ENCODE data around the gene RHOBTB1.
"Not testable (repeated sequence)": the region's sequence is repeated elsewhere in the genome, so short reads cannot be mapped to it uniquely, and the experiment has no call there.

Gene RHOBTB1, protein sequence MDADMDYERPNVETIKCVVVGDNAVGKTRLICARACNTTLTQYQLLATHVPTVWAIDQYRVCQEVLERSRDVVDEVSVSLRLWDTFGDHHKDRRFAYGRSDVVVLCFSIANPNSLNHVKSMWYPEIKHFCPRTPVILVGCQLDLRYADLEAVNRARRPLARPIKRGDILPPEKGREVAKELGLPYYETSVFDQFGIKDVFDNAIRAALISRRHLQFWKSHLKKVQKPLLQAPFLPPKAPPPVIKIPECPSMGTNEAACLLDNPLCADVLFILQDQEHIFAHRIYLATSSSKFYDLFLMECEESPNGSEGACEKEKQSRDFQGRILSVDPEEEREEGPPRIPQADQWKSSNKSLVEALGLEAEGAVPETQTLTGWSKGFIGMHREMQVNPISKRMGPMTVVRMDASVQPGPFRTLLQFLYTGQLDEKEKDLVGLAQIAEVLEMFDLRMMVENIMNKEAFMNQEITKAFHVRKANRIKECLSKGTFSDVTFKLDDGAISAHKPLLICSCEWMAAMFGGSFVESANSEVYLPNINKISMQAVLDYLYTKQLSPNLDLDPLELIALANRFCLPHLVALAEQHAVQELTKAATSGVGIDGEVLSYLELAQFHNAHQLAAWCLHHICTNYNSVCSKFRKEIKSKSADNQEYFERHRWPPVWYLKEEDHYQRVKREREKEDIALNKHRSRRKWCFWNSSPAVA

DNA sequence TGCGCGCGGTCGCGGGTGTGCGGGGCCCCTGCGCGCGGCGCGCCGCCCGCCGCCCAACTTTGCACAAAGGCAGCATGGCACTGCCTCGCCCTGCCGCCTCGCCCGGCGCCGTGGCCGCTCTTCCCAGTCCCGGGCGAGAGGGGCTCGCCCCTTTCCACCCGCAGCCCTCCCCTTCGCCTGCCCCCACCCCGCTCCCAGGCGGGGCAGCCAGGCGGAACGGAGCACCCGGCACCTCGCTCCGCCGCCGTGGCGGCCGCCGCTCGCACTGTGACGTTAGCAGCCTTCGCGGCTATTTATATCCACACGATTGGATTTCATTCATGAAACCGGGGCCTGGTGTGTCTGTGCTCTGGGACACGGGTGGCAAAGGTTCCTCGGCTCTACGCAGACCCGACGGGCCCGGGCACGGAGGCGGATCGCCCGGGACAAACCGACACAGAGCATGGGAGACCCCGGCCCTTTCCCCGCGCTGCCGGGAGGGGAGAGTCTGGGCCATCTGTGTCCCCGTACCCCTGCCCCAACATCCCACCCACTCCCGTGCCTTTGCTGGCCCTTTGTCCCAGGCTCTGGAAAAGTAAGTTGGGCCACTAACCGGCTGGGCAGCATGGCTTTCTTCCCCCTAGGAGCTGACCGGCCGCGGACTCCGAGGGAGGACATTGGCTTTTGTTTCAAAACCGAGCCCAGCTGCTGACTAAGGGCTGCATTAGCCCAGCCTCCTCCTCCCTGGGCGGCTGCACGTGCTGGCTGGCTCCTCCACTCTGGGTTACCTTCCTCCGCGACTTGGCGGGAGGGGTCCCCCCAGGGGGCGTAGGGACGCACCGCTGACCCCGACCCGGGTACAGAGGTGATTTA, at the start of gene RHOBTB1:
RHOBTB1 (minus strand) TSS at position 128 of the 852 bp plus-strand sequence. CDS start 32,643 bp downstream, outside the sequence.
- no peak for DNase-seq (ENCODE audit: low read depth)

DNA sequence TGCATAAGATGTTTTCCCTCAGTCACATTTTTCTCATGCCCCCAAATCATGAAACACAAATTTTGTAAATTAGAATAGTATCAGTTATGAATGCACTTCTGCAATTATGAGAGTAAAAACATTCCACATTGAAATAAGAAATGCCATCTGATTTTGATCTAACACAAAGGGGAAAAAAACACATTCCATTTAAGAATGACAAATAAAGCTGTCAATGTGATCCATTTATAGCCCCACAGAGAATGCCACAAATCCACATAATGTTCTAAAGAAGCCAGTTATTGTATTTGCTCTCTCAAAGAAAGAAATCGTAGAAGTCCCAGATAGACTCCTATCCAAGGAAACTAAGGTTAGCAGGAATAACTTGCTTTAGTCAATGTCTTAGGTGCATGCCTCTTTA, 48.7 kb upstream of the RHOBTB1 start:
- no peak for DNase-seq (ENCODE audit: low read depth)

DNA sequence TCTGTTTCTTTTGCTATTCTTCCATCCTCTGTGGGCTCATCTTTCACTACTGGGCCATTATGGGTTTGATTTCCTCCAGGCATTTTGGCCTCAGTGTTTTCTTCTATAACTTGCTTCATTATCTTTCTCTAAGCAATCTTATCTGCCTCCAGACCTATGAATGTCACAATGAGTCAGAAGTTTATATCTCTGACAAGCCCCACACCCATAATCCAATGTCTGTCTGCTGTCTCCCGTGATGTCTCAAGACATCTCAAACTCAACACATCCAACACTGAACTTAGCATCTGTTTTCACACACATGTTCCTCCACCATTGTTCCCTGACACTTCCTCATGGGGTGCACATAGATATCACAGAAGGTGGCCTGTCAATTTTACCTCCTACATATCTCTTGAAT, 46.7 kb upstream of the RHOBTB1 start:
- no peak for DNase-seq (ENCODE audit: low read depth)

DNA sequence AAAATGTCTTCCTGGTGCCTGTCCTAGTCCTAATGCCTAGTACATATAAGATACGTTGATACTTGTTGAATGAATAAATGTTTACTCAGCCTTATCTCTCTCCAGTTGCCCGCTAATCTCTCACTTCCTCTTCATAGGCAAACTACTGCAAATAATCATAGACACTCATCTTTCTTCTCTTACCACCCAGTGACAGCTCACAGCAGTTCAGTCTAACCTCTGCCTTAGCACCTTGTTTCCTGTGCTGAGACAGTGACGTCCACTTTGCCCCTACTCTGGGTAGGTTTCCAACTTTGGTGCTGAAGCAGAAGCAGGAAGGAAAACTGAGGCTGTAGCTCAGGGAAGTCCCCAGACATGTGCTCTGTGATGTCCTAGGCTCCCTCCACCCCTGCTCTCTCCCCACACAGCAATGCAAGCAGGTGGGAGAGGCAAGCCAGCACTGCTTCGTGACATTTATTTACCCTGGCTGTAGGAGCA, 45.5 kb upstream of the RHOBTB1 start:
- no peak for DNase-seq (ENCODE audit: low read depth)

DNA sequence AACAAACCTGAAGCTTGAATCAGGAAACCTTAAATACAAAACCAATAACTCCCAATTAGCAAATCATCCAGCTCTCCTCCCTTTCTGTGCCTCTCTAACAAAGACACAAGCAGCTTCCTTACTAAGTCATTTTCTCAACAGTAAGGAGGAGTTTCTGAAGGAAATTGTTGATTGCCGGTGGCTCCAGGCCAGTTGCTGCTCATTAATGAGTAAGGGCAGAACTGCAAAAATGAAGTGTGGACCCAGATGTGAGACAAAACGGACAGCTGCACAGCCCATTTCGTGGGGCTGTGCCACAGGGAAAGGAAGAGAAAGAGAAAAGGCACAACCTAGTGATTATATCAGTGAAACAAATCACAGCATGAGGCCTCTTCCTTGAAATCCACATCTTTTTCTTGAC, 42.8 kb upstream of the RHOBTB1 start:
- no peak for DNase-seq (ENCODE audit: low read depth)

DNA sequence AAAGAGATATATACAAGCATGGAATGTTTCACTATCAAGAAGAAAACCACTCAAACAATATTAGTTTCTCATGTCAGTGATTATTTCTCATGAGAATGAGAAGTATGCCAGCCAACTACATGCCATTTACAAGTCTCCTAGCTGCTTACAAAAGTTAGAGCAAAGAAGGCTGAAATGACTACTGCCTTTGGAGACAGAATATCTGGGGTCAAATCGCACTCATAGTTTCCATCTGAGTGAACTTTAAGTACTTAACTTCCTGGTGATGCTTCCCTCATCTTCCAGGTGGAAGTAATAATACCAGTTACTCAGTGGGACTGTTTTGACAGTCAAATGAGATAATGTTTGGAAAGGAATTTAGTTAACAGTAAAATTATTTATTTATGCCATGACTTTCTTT, 42.0 kb upstream of the RHOBTB1 start:
- DNase-seq (ENCODE audit: low read depth), result no peak

DNA sequence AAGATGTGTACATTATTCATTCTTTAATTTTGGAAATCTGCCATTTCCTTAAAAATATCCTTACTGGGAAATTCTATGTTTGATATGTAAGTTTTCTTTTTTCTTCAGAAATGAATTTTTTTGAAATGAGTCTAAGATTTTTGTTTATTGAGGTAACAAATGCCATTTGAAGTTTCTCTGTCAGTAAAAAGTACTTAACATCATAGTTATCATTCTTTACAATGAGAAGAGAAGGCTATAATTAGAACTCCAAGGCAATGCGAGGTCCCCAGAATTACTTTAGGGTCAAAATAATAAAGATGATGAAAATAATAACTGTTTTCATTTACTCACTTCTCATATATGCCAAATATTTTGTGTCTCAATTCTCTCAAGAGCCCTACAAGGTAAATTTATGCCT, 37.0 kb upstream of the RHOBTB1 start:
- DNase-seq (ENCODE audit: low read depth), result no peak

DNA sequence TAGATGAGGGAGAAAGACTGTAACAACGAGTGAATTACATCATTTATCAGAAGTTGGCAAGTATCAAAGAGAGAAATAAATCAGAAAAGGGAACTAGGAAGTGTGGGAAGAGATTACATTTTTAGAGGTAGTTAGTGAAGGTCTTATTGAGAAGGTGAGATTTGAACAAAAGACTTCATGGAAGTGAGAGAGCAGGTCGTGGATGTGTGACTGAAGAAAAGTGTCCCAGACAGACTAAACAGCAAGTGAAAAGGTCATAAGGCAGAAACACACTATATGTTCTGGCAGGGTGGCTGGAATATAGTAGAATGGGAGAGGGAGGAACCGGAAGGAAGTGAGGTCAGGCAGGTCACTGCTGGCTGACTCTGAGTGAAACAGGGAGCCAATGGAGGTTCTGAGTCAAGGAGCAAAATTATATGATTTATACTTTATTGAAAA, 35.7 kb upstream of the RHOBTB1 start:
- DNase-seq (ENCODE audit: low read depth), result no peak

DNA sequence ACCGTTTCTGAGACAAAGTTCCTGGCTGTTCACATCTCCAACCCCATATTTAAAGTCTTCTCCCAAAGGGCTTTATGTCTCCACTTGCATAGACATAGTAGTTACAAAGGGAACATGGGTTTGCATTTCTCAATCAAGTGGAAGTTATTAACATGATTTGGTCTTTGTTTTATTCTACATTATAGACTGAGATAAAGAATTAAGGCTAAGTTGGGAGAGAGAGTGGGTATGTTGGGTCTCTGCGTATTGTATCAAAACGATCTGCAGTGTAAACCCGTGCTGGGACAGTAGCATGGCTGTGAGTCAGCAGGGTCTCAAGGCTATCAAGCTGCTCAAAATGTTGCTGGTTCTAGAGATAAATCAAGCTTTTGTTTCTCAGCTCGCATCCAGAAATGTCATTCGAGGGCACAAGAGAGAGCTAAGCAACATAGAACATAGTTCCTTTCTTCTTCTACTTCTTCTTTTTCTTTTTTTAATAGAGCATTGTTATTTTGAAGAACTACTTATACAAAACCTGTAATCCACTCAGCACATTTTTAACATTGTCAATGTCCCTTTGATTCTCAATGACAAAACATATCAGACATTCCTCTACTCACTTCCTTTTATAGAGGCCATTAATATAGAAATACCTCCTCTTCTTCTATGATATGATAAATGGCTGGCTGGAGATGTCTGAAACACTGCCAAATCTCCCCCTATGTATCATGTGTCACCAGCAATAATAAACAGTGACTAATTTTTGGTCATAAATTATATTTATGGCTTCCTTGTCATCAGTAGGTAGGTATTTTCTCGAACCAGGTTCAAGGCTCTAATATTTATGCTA, 34.5 kb upstream of the RHOBTB1 start:
- no peak for DNase-seq (ENCODE audit: low read depth)

DNA sequence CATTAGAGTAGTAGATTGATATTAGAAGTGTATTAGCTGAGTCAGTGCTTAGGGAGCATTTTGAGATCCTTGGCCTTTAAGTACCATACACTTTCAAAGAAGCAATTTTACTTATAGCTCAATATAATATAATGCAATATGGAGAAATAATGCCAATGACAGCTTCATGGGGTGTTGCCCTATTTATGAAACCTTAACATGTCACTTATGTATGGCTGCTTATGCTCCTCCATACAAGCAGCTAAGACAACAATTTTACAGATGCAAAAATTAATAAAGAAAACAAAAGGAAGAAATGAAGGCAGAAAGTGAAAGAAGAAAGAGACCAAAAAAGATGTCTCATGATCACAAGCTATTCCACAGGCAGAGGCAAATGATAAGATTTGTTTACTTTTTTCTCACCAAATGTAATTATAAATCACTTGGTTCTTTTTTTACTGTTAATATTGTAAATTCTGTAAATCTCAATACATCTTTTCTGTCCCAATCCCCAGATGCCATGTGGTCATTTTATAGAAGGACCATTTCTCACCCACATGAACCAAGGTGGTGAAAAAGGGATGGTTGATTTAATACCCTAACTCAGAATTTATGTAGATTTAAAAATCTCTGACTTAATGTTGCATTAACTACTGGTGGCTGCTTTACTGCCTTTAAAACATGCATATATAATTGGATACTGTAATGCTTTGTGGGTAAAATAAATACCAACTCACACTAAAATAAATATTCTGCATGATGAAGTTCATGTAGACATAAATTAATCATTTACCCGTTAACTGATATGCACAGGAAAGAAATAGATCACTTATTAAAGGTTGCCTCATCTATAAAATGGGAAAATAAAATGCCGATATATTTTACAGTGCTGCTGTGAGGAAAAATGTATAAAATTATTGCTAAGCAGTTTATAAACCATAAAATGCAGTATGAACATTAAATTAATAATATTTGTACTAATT, 33.5 kb upstream of the RHOBTB1 start:
- no peak for DNase-seq (ENCODE audit: low read depth)

DNA sequence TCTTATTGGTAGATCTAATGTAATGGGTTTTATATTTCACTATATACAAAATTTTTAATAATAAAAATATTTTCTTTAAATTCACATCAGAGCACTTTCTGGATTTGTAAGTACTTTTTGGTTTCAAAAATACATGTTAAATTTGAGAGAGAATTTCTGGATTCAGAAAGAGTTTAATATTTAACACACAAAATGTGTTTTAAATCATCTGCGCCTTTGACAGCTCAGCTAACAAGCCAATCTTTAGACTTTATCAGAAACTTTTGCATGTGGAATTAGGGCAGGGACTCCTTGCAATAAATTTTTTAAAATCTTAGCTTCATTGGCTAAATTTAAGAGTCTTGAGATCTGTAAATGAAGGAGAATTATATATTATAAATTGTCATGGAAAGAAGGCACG, 32.7 kb upstream of the RHOBTB1 start:
- no peak for DNase-seq (ENCODE audit: low read depth)

DNA sequence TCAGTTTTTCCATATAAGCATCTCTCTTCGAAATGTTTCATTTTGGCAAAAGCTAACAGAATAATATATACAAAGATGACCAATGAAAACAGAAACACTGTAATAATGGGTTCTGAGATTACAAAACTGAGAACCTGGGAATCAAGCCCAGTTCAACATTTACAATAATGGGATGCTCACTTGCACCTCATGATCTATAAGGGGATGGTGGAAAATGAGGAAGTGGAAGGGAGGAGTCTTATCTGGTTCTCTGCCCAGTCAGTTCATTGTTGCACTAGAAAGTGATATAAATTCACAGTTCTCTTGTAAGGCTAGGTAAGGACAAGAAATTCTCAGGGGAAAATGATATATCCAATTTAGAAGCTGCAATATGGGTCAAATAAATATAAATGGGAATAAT, 31.7 kb upstream of the RHOBTB1 start:
- DNase-seq (ENCODE audit: low read depth), result no peak

DNA sequence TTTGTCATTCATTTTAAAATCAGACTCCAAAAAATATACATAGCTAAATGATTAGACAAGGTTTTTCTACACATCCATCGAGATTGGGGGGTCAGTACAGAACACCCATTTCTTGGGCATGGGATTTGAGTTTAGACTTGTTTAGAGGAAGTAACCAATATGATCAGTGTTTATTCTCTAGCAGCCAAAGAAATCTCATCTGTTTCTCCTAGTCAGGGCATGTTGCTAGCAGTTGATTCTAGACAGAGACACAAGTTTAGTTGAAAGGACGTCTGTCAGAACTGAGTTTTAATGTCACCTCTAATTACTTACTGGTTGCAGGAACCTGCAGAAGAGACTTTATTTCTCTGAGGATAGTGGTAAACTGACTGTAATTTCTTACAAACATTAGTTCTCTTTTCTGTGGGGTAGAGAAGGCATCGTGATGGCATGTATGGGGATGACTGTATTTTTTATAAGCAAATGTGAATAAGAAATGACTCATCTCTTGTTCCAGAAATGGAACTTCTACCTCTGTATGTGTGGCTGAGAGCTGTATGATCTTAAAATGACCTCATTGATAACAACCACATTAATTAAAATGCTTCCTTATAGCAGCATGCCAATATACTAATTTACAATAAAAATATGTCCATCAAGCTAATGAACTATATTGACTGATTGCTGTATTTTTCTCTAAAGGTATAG, 30.6 kb upstream of the RHOBTB1 start:
- no peak for DNase-seq (ENCODE audit: low read depth)

DNA sequence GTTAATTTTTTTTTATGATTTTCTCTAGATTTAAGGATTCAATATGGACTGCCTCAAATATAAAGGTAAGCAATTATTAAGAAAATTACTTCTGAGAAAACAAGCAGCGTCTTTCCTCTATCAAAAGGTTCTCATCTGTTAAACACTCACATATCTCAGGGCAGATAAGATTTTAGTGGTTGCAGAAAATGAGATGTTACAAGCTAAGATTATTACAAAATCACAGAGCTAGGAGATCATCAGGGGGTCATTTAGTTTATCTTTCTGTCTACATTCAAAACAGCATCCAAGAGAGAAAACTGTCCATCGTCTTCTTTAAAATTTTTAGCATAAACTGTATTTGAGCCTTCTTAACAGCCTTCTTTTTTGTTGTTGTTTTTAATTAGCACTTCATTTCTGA, 29.1 kb upstream of the RHOBTB1 start:
- no peak for DNase-seq (ENCODE audit: low read depth)

DNA sequence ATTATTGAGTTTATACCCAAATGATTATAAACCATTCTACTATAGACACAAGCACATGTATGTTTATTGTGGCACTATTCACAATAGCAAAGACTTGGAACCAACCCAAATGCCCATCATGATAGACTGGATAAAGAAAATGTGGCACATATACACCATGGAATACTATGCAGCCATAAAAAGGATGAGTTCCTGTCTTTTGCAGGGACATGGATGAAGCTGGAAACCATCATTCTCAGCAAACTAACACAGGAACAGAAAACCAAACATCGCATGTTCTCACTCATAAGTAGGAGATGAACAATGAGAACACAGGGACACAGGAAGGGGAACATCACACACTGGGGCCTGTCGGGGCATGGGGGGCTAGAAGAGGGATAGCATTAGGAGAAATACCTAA, 28.2 kb upstream of the RHOBTB1 start:
- DNase-seq (ENCODE audit: low read depth), result not testable (repeated sequence)

DNA sequence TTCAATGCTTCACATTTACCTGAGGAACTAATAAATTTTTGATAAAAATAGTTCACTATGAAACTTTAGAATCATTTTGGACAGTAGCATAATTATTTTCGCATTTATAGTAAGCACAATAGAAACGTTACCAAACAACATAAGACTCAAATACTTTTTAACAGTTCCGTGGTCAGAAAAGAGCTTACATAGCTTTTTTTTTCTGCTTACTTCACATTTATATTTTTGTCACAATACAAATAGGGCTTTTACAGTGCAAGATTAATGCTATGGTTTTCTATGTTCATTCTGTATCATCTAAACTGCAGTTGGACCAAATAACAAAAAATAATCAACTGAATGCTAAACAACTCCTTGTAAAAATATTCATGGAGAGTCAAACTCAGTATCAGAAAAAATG, 26.5 kb upstream of the RHOBTB1 start:
- DNase-seq (ENCODE audit: low read depth), result no peak

DNA sequence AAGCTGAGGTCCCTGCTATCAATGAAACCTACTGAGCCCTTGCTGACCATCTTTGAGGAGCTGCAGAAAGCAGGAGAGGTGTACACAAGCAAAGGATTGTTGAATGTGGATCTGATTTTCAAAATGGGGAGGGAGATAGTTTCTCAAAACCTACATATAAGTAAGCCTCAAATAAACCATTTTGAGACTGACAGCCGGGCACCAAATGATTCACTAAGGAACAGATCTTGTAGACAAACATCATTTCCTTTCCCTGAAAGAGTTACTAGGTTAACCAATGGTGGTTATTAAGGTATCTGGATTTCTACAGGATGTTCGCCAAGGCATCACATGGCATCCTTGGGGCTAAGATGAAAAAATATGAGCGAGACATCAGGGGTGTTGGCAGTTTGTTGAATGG, 24.5 kb upstream of the RHOBTB1 start:
- no peak for DNase-seq (ENCODE audit: low read depth)

DNA sequence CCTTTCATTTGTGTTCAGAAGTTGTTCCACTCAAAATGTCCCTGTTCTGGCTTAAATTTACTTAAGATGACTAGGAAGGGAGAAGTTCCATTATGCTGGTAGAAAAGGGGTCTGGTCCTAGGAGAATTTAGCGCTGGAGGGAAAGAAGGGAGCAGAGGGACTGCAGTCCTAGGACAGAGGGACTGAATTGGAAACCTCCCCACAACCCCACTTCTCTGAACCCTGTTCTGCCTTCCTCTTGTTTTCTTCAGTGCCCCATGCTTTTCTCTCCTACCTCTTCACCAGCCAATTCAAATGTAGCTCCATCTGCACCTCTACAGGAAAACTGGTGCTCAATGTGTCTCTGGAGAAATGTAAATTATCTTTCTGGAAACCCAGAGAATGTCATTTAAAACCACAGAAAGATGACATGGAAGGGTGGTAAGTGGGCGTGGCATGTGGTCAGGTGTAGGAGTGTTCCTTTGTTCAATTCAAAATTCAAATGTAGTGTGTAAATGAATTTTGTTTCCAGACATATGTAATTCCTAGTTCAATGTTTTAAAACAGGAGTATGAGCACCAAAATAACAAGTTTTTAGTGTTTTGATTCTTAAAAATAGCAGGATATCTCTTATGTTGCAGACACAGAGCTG, 24.0 kb upstream of the RHOBTB1 start:
- DNase-seq (ENCODE audit: low read depth), result no peak

DNA sequence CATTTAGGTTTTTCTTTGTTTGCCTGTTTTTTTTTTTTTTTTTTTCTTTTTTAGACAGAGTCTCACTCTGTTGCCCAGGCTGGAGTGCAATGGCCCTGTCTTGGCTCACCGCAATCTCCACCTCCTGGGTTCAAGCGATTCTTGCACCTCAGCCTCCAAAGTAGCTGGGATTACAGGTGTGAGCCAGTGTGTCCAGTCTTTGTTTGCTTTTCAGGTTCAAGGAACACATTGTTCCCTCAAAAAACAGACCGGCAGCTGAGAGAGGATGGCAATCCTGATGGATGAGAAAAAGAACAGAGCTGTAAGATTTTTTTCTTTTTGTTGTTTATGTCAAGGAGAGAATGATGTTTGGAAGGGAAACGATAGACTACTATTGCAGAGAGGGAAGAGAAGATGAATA, 23.3 kb upstream of the RHOBTB1 start:
- no peak for DNase-seq (ENCODE audit: low read depth)

All from activated T-helper 9 cell treated with anti-CD3 and anti-CD28 coated beads, Interleukin-2, amount 50 U/mL, for 16 hours (primary cell).